GM18505 (cell line): Measurements from ENCODE around the gene RAB3D.

Experiments used
- ATAC-seq: cut with Tn5 transposase; IDR thresholded peaks from one replicate; pipeline ENCODE4 v1.9.1; 2021; ENCODE audit not compliant: unreplicated experiment
- POLR2A ChIP-seq: IDR thresholded peaks from 4 replicates; pipeline ENCODE4 v1.6.1; 2011; ENCODE audit warnings: borderline replicate concordance; ENCODE audit not compliant: insufficient read depth, insufficient read length; ENCODE audit errors: extremely low read depth

The RAB3D gene

DNA sequence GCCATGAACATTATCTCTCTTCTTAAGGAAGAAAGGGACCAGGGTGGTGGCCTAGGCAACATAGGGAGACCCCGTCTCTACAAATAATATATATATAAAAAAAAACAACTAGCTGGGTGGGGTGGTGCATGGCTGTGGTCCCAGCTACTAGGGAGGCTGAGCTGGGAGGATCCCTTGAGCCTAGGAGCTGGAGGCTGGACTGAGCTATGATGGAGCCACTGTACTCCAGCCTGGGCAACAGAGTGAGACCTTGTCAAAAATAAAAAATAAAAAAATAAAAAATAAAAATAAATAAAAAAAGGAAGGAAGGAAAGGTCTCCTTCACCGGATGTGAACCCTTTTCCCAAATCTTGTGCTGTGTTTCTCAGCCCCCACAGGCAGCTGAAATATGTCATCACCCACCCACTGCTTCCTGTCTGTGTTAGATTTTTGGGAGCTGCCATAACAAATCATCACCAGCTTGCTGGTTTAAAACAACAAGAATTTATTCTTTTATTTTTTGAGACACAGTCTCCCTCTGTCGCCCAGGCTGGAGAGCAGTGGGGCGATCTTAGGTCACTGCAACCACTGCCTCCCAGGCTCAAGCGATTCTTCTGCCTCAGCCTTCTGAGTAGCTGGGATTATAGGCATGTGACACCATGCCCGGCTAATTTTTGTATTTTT, 53.0 kb downstream of the RAB3D start:
- TF ChIP-seq POLR2A = no peak
- ATAC-seq = no peak

DNA sequence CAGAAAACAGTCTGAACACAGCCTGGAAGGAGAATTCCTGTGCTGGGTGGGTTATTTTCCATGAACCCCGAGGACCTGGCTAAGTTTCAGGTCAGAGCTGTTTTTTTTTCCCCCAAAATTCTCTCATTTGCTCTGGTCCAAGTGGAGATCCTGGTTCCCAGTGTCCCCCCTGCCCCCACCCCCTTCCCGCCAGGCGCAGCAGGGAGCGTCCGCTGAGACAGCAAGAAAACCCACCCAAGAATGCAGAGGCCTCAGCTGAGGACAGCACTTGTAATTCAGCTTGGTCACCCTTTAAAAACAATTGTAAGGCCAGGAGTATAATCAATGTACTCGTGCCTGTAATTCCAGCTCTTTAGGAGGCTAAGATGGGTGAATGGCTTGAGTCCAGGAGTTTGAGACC, 54.9 kb downstream of the RAB3D start:
- ATAC-seq = no peak
- no peak for TF ChIP-seq POLR2A

DNA sequence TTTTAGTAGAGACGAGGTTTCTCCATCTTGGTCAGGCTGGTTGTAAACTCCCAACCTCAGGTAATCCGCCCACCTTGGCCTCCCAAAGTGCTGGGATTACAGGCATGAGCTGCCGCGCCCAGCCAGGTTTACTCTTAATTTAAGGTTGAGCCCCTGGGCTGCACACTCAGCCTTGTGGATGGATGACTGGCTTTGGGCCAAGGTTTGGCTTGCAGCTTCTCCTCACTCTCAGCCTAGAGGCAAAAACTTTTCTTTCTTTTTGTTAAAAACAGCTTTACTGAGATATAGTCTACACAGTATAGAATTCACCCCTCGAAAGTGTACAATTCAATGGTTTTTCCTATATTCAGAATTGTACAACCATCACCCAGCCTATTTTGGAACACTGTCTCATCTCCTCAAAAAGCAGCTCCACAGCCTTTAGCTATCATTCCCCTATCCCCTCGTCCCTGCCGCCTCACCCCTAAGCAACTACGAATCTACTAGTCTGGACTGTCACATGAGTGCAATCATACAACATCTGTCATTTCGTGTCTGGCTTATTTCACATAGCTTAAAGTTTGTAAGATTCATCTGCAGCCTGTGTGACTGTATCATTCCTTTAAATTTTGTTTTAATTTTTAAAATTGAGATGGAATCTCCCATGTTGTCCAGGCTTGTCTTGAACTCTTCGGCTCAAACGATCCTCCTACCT, 58.0 kb downstream of the RAB3D start:
- no peak for ATAC-seq

DNA sequence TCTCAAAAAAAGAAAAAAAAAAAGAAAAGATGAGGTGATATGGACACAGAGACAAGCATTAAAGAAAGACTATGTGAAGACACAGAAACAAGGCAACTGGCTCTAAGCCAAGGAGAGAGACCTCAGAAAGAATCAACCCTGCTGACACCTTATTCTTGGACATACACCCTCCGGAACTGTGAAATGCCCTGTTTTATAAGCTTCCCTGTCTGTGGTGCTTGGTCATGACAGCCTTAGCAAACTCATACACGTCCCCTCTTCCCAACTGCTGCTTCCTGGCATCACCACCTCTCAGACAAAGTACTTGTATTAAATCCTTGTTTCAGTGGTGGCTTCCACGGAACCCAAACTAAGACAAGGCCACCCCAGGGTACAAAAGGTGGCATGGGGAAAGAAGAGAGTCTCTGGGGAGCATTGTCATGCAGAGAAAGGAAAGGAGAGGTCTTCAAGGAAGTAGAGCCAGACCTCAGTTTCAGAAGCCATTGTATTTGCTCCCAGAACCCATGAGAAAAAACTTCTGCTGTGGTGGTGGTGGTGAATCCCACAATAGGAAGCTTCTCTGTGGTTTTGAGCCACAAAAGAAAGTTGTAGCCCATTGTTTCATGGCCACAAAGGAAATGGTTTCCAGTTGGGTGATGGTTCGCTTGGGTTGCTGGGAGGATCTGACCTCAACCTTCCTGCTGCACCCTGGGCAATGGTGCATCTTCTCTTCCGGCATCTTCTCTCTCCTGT, 59.8 kb downstream of the RAB3D start:
- TF ChIP-seq POLR2A = no peak
- ATAC-seq = no peak

More for the DNA sequence above, 58.0 kb downstream of the RAB3D start:
- no peak for TF ChIP-seq POLR2A

GRCh38 chr19:11278670-11279069, 60.8 kb downstream of the RAB3D start:
- ATAC-seq = no peak
- TF ChIP-seq POLR2A = no peak

GRCh38 chr19:11274533-11275086, 64.8 kb downstream of the RAB3D start:
- no peak for ATAC-seq
- TF ChIP-seq POLR2A = no peak

DNA sequence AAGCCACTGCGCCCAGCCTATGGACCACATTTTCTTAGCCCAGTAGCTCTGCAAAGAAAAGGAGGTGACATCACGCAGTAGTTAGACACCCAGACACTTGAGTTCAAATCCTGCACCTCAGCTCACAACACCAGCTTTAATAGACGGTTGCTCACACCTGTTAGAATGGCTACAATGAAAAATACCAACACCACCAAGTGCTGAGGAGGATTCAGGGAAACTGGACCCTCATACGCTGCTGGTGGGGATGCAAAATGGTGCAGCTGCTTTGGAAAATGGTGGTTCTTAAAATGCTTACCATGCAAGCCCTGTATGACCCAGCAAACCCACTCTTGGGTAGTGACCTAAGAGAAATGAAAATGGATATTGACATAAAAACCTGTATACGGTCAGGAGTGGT, 65.5 kb downstream of the RAB3D start:
- ATAC-seq = no peak
- TF ChIP-seq POLR2A = no peak

DNA sequence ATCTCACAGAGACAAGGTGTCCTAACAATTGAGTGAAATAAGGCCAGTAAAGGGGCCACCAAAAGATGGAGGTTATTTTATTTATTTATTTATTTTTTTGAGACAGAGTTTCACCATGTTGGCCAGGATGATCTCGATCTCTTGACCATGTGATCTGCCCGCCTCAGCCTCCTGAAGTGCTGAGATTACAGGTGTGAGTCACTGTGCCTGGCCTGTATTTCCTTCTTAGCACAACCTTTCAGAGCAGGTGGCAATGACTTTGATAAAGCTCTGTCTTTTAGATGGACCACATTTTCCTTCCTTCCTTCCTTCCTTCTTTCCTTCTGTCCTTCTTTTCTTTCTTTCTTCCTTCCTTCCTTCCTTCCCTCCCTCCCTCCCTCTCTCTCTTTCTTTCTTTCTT, 66.2 kb downstream of the RAB3D start:
- TF ChIP-seq POLR2A = no peak
- ATAC-seq = no peak
